DND-41 (cell line): ENCODE measurements around the gene PHKG2.
A peak's percentile ranks its signal among the peaks of the same experiment; 100 is the strongest.

Experiments
- ATAC-seq: fragments of 200-7000 bp; cut with Tn5 transposase; 3 replicates; pipeline ENCODE4 v1.9.1; 2021; ENCODE audit warnings: low read depth; ENCODE audit not compliant: insufficient read depth
- DNase-seq: peaks from one replicate; pipeline ENCODE4 v3.0.0-alpha.2; 2020
- H2AFZ ChIP-seq: 2 replicates; pipeline ENCODE4 v1.6.0; 2012; ENCODE audit warnings: low read depth, low read length
- H3K27ac ChIP-seq: 2 replicates; pipeline ENCODE4 v1.5.1; 2012; ENCODE audit warnings: low read length, inconsistent platforms
- H3K27me3 ChIP-seq: fragments of 200-600 bp; sonication (generic); 2 replicates; pipeline ENCODE4 v1.6.0; 2012; ENCODE audit warnings: low read length, mild to moderate bottlenecking, inconsistent platforms; ENCODE audit not compliant: insufficient read depth, poor library complexity
- H3K36me3 ChIP-seq: 2 replicates; pipeline ENCODE4 v1.5.1; 2012; ENCODE audit warnings: low read length, inconsistent platforms; ENCODE audit not compliant: insufficient read depth
- H3K4me1 ChIP-seq: 2 replicates; pipeline ENCODE4 v1.5.1; 2012; ENCODE audit warnings: mild to moderate bottlenecking, low read length; ENCODE audit not compliant: insufficient read depth
- H3K4me2 ChIP-seq: 2 replicates; pipeline ENCODE4 v1.6.0; 2012; ENCODE audit warnings: mild to moderate bottlenecking, moderate library complexity, low read length, inconsistent platforms; ENCODE audit not compliant: insufficient read depth
- H3K4me3 ChIP-seq, 2 experiments: fragments of 200-600 bp in 1 of 2; shearing (Covaris generic) in 1 of 2; 2 replicates each; pipeline ENCODE4 v1.5.1; 2012 to 2016; ENCODE audit warnings: inconsistent platforms in 2 of 2, low read length in 2 of 2, mild to moderate bottlenecking in 2 of 2, low read depth in 1 of 2, moderate library complexity in 1 of 2
- H3K79me2 ChIP-seq: 2 replicates; pipeline ENCODE4 v1.6.0; 2012; ENCODE audit warnings: low read length, inconsistent platforms; ENCODE audit not compliant: insufficient read depth
- H3K9ac ChIP-seq: 2 replicates; pipeline ENCODE4 v1.6.0; 2012; ENCODE audit warnings: low read depth, mild to moderate bottlenecking, inconsistent platforms, low read length, moderate library complexity
- H3K9me3 ChIP-seq: 2 replicates; pipeline ENCODE4 v1.5.1; 2012; ENCODE audit warnings: low read length, moderate library complexity, mild to moderate bottlenecking, inconsistent platforms; ENCODE audit not compliant: insufficient read depth, severe bottlenecking
- H4K20me1 ChIP-seq: 2 replicates; pipeline ENCODE4 v1.6.0; 2012; ENCODE audit warnings: low read length; ENCODE audit not compliant: insufficient read depth
- CTCF ChIP-seq: IDR thresholded peaks from 2 replicates; pipeline ENCODE4 v1.5.1; 2012; ENCODE audit warnings: borderline replicate concordance, low read length, moderate library complexity, mild to moderate bottlenecking; ENCODE audit not compliant: poor library complexity, severe bottlenecking; ENCODE audit errors: extremely low read depth
- EZH2 ChIP-seq: IDR thresholded peaks from 3 replicates; pipeline ENCODE4 v1.6.1; 2012; ENCODE audit warnings: borderline replicate concordance, low read depth, mild to moderate bottlenecking, moderate library complexity, low read length, inconsistent platforms; ENCODE audit not compliant: severe bottlenecking

The PHKG2 gene

DNA sequence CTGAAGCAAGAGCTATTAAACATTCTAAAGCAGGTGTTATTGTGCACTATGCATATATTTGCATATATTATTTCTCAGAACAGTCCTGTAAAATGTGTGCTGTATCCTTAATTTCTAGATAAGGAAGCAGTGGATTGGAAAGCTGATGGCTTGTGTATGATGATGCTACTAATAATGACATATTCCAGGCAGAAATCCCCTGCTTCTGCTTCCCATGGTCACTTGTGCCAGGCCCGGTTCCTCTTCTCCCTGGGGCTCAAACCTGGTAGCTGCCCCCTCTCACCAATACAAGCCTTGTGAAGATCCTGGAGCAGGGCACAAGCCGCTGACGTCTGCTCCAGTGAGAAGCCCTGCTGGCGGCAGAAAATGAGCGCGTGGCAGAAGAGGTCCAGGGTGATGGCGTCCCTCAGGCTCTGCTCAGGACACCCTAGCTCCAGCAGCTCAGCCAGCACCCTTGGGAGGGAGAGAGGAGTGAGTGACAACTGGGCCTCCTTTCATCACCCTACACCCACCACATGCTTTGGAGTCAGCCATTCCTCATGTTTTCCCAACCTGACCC lies 11.9 kb downstream of the PHKG2 start:
- no peak overlapping the region for H3K9ac ChIP-seq
- peak overlapping the region; percentile 96; the same call in 1 of the 2 replicates for H3K4me2 ChIP-seq
- H3K27ac ChIP-seq: no peak overlapping the region
- ATAC-seq (no peak), DNase-seq (no peak)
- peaks cover 13% of the 10 kb centered on the region; the same call in 1 of the 2 replicates for H4K20me1 ChIP-seq
- peak overlapping the region in 1 of 2 experiments; percentile 91; a peak in 1 of 4 replicates for H3K4me3 ChIP-seq
- H3K79me2 ChIP-seq: peaks cover 33% of the 10 kb centered on the region
- H2AFZ ChIP-seq: no peak overlapping the region
- H3K9me3 ChIP-seq: no peaks in the 10 kb centered on the region
- H3K36me3 ChIP-seq: peaks cover 52% of the 10 kb centered on the region
- TF ChIP-seq CTCF: no peak
- no peak for TF ChIP-seq EZH2
- H3K27me3 ChIP-seq: no peaks in the 10 kb centered on the region
- H3K4me1 ChIP-seq: peaks cover 39% of the 10 kb centered on the region

DNA sequence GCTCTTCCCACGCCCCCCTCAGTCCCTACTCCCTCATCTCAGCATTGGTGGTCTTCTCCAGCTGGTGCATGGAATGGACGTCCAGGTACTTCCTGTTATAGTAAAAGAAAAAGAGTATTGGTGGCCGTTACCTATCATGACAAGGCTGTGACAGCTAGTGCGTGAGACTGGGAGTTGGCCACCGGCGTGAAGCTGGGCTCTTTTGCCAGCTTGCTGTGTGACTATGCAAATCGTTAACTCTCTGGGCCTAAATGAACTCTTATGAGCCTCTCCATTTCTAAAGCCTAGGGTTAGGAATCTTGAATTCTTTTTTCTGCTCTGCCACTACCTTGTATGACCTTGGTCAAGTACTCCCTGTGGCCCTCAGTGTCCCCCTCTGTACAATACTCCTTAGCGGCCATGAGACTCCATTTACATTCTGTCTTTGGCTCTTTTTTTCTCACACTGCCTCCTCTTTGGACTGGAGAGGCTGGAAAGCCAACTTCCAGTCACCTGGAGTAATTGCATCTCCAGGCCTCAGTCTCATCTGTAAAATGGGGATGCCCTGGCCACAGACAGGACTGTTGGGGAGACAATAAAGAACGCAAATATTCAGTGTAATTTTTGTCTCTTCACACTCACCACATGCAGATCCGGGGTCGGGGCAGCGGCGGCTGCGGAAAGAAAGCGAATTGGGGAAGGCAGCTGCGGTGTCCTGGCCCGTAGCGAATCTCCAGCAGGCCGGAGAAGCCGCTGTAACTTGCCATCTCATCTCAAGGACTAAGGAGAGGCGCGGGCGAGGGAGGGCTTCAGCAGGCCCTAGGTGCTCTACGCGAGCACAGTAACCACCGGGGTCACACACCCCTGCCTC lies 12.6 kb downstream of the PHKG2 start:
- Histone ChIP-seq H3K27ac (no peak overlapping the region), H4K20me1 (peaks cover 13% of the 10 kb centered on the region; the same call in 1 of the 2 replicates), H3K4me1 (peaks cover 39% of the 10 kb centered on the region), H3K79me2 (peaks cover 34% of the 10 kb centered on the region), H3K9ac (peak overlapping the region; percentile 63), H3K4me3 (peak overlapping the region; percentile 35 to 91; a peak in 3 of 4 replicates), H3K4me2 (peak overlapping the region; percentile 96), H3K36me3 (peaks cover 59% of the 10 kb centered on the region), H2AFZ (peak overlapping the region; percentile 94), H3K9me3 (no peaks in the 10 kb centered on the region), H3K27me3 (no peaks in the 10 kb centered on the region)
- ATAC-seq: no peak
- TF ChIP-seq CTCF (no peak), EZH2 (no peak)
- no peak for DNase-seq

GRCh38 chr16:30761427-30761927 lies 13.3 kb downstream of the PHKG2 start:
- Histone ChIP-seq H3K4me3 (peak overlapping the region; percentile 35 to 91), H3K27me3 (no peaks in the 10 kb centered on the region), H3K4me2 (peak overlapping the region; percentile 96), H3K79me2 (peaks cover 34% of the 10 kb centered on the region), H3K9me3 (no peaks in the 10 kb centered on the region), H2AFZ (peak overlapping the region; percentile 94), H3K4me1 (peaks cover 39% of the 10 kb centered on the region), H3K27ac (peak overlapping the region; percentile 51; the same call in 1 of the 2 replicates), H3K9ac (peak overlapping the region; percentile 63), H4K20me1 (peaks cover 16% of the 10 kb centered on the region; the same call in 1 of the 2 replicates), H3K36me3 (peaks cover 59% of the 10 kb centered on the region)
- DNase-seq: peak; percentile 65
- TF ChIP-seq EZH2 (no peak), CTCF (no peak)
- ATAC-seq: peak; percentile 51
